ENCODE results near the gene ASXL3.

The ASXL3 gene

DNA sequence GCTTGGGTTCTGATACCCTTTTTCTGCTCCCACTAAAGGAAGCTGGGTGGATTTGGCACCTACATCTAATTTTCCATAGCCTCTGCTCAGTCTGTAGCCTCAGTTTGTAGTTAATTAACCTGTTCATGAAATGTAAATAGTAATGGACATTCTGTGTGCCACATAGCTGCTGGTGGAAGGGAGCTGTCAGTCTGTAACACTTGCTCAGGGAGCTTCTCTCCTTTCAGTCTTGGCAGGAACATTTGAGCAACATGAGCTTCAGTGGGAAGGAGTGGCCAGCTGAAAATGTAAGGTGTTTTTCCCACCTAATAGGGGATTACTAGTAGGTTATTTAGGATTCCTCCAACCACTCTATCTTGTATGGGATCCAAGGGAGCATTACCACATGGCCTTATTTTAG is 203.4 kb downstream of the ASXL3 start:
- no peaks in the 10 kb centered on the region for H3K4me1 ChIP-seq (ENCODE audit: control insufficient read depth in 2 of 2, insufficient read depth in 2 of 2, low read length in 2 of 2)
- no peak overlapping the region for H3K4me3 ChIP-seq (ENCODE audit: low read length in 2 of 2)
- no peak overlapping the region for H3K9ac ChIP-seq (ENCODE audit: low read depth in 1 of 2, low read length in 2 of 2)
- H3K36me3 ChIP-seq (ENCODE audit: control insufficient read depth in 2 of 2, insufficient read depth in 2 of 2, low read length in 2 of 2), result no peaks in the 10 kb centered on the region
- no peaks in the 10 kb centered on the region for H3K27me3 ChIP-seq (ENCODE audit: control insufficient read depth in 2 of 2, insufficient read depth in 2 of 2, low read length in 2 of 2)
- no peak overlapping the region for H3K27ac ChIP-seq (ENCODE audit: low read depth in 2 of 2, low read length in 2 of 2)
- no peaks in the 10 kb centered on the region for H3K9me3 ChIP-seq (ENCODE audit: control insufficient read depth in 2 of 2, low read length in 2 of 2)
